Prostate gland (tissue), 1 donor: ENCODE results near the gene CMTM5.

Source experiments
- POLR2A ChIP-seq: fragments of 450-650 bp; IDR thresholded peaks from one replicate; pipeline ENCODE4 v1.6.1; 2016; ENCODE audit warnings: antibody characterized with exemption, mild to moderate bottlenecking
- POLR2AphosphoS5 ChIP-seq: sonication (generic); formaldehyde crosslinking; IDR thresholded peaks from one replicate; pipeline ENCODE4 v1.6.1; 2017; ENCODE audit warnings: antibody characterized with exemption

GRCh38 chr14:23405096-23405495 lies 28.2 kb downstream of the CMTM5 start:
- no peak for TF ChIP-seq POLR2A
- no peak for TF ChIP-seq POLR2AphosphoS5
